Measurements from ENCODE around the gene SLC9C1.

SLC9C1 gene

GRCh38 chr3:112321867-112322652 is 28.0 kb upstream of the SLC9C1 start:
- ATAC-seq: no peak
- TF ChIP-seq ZC3H10 (CRISPR knock-in tag; IDR thresholded peaks at IDR 0.05) (no peak), TCF4 (CRISPR knock-in tag; IDR thresholded peaks at IDR 0.05; ENCODE audit: borderline replicate concordance) (no peak; the same call in 1 of the 2 replicates), POU6F1 (CRISPR knock-in tag; IDR thresholded peaks at IDR 0.05; ENCODE audit: borderline replicate concordance, low read depth) (no peak), PPARA (CRISPR knock-in tag; IDR thresholded peaks at IDR 0.05; ENCODE audit: borderline replicate concordance) (no peak), SNAI2 (CRISPR knock-in tag; IDR thresholded peaks at IDR 0.05) (no peak), ISL1 (CRISPR knock-in tag; IDR thresholded peaks at IDR 0.05) (no peak), CSRNP3 (CRISPR knock-in tag; IDR thresholded peaks at IDR 0.05) (no peak), TOX (CRISPR knock-in tag; IDR thresholded peaks at IDR 0.05; ENCODE audit: borderline replicate concordance) (no peak)

GRCh38 chr3:112320691-112321090 is 26.7 kb upstream of the SLC9C1 start:
- TF ChIP-seq CREB5 (CRISPR knock-in tag; IDR thresholded peaks at IDR 0.05; ENCODE audit: low read depth): no peak
- no peak for TF ChIP-seq ZFP30 (CRISPR knock-in tag; IDR thresholded peaks at IDR 0.05)
- no peak for TF ChIP-seq POU6F1 (CRISPR knock-in tag; IDR thresholded peaks at IDR 0.05; ENCODE audit: borderline replicate concordance, low read depth)
- no peak for TF ChIP-seq ISL1 (CRISPR knock-in tag; IDR thresholded peaks at IDR 0.05)
- no peak for TF ChIP-seq CSRNP3 (CRISPR knock-in tag; IDR thresholded peaks at IDR 0.05)
- TF ChIP-seq SNAI2 (CRISPR knock-in tag; IDR thresholded peaks at IDR 0.05): no peak
- no peak for TF ChIP-seq ESRRG (CRISPR knock-in tag; IDR thresholded peaks at IDR 0.05)
- TF ChIP-seq GLIS3 (CRISPR knock-in tag; IDR thresholded peaks at IDR 0.05): no peak
- TF ChIP-seq TSHZ2 (CRISPR knock-in tag; IDR thresholded peaks at IDR 0.05): no peak
- no peak for TF ChIP-seq TOX (CRISPR knock-in tag; IDR thresholded peaks at IDR 0.05; ENCODE audit: borderline replicate concordance)
- TF ChIP-seq ZNF565 (CRISPR knock-in tag; conservative IDR thresholded peaks at IDR 0.05; ENCODE audit: low read depth): no peak
- TF ChIP-seq ZNF8 (CRISPR knock-in tag; IDR thresholded peaks at IDR 0.05): no peak
- no peak for TF ChIP-seq PATZ1 (CRISPR knock-in tag; IDR thresholded peaks at IDR 0.05; ENCODE audit: borderline replicate concordance)
- TF ChIP-seq BACH2 (CRISPR knock-in tag; IDR thresholded peaks at IDR 0.05; ENCODE audit: borderline replicate concordance): no peak
- TF ChIP-seq OSR1 (CRISPR knock-in tag; IDR thresholded peaks at IDR 0.05): no peak
- TF ChIP-seq RARB (CRISPR knock-in tag; IDR thresholded peaks at IDR 0.05): no peak
- no peak for TF ChIP-seq PPARA (CRISPR knock-in tag; IDR thresholded peaks at IDR 0.05; ENCODE audit: borderline replicate concordance)
- no peak for TF ChIP-seq ARNTL (CRISPR knock-in tag; IDR thresholded peaks at IDR 0.05; ENCODE audit: borderline replicate concordance, low read depth)
- TF ChIP-seq ZNF70 (CRISPR knock-in tag; IDR thresholded peaks at IDR 0.05): no peak
- TF ChIP-seq CSDC2 (CRISPR knock-in tag; IDR thresholded peaks at IDR 0.05): no peak
- no peak for ATAC-seq

Data from SK-N-SH treated with all-trans-retinoic acid at 6 μM for 48 hours (cell line).